PC-3 (cell line): ENCODE data around the gene DNAJC8. TPM values are rescaled to one million over a fixed set of nuclear protein-coding genes. Genes with fewer than 3 reads are reported as not detected.
A peak's percentile ranks its signal among the peaks of the same experiment; 100 is the strongest.

ENCODE experiments used
- ATAC-seq: fragments of 200-7000 bp; cut with Tn5 transposase; 2 replicates; pipeline ENCODE4 v1.9.1; 2020; ENCODE audit warnings: mild to moderate bottlenecking, moderate library complexity
- Bru-seq: library from RNA; stranded (reverse); fragments of 400-500 nt; gene quantifications from one replicate; lab custom pipeline; 2021; lab: Mats Ljungman, UMichigan
- BruChase-seq, 2 experiments: library from RNA; stranded (reverse); fragments of 400-500 nt; gene quantifications; one replicate each; lab custom pipeline; 2021; lab: Mats Ljungman, UMichigan
- BruUV-seq: library from RNA; stranded (reverse); fragments of 400-500 nt; replicated peaks from 2 replicates; lab custom pipeline; 2021; lab: Mats Ljungman, UMichigan
- CTCF ChIA-PET: fragments of 300-600 bp; sonication (Branson Sonifier 250); formaldehyde crosslinking; loops from one replicate; lab custom pipeline; 2022; ENCODE audit warnings: antibody characterized with exemption; lab: Charles Lee
- POLR2A ChIA-PET: fragments of 300-600 bp; sonication (Branson Sonifier 250); formaldehyde crosslinking; loops from one replicate; lab custom pipeline; 2022; ENCODE audit warnings: antibody characterized with exemption; ENCODE audit not compliant: unreplicated experiment; lab: Charles Lee
- DNase-seq: peaks from one replicate; pipeline ENCODE4 v3.0.0-alpha.2; 2015
- H2AFZ ChIP-seq: fragments of 300-600 bp; sonication (generic); 2 replicates; pipeline ENCODE4 v1.6.0; 2016; ENCODE audit warnings: antibody characterized with exemption, low read length
- H3F3A ChIP-seq: fragments of 300-600 bp; sonication (generic); one replicate; pipeline ENCODE4 v1.6.0; 2017; ENCODE audit warnings: antibody characterized with exemption, low read length, control low read depth, mild to moderate bottlenecking; ENCODE audit not compliant: unreplicated experiment
- H3K27ac ChIP-seq: fragments of 300-600 bp; sonication (generic); 2 replicates; pipeline ENCODE4 v1.5.1; 2016; ENCODE audit warnings: mild to moderate bottlenecking, low read length
- H3K27me3 ChIP-seq: fragments of 300-600 bp; sonication (generic); 2 replicates; pipeline ENCODE4 v1.6.1; 2016; ENCODE audit warnings: low read length, mixed read lengths
- H3K36me3 ChIP-seq: fragments of 300-600 bp; sonication (generic); 2 replicates; pipeline ENCODE4 v1.6.1; 2016; ENCODE audit warnings: low read depth, mixed run types, low read length, mixed read lengths
- H3K4me1 ChIP-seq: fragments of 300-600 bp; sonication (generic); 2 replicates; pipeline ENCODE4 v1.5.1; 2016; ENCODE audit warnings: low read length; ENCODE audit not compliant: insufficient read depth
- H3K4me2 ChIP-seq: fragments of 300-600 bp; sonication (generic); 2 replicates; pipeline ENCODE4 v1.6.0; 2016; ENCODE audit warnings: low read length
- H3K4me3 ChIP-seq: fragments of 300-600 bp; sonication (generic); 2 replicates; pipeline ENCODE4 v1.5.1; 2016; ENCODE audit warnings: mild to moderate bottlenecking, low read length, mixed read lengths
- H3K79me2 ChIP-seq: fragments of 300-600 bp; sonication (generic); 2 replicates; pipeline ENCODE4 v1.6.1; 2017; ENCODE audit warnings: low read length, mixed read lengths
- H3K9ac ChIP-seq: fragments of 300-600 bp; sonication (generic); 2 replicates; pipeline ENCODE4 v1.6.0; 2016; ENCODE audit warnings: mild to moderate bottlenecking, low read length
- H3K9me2 ChIP-seq: fragments of 300-600 bp; sonication (generic); replicated peaks from 2 replicates; pipeline ENCODE4 v1.6.1; 2016; ENCODE audit warnings: mixed run types, low read length, mixed read lengths
- H3K9me3 ChIP-seq: fragments of 300-600 bp; sonication (generic); 2 replicates; pipeline ENCODE4 v1.6.1; 2016; ENCODE audit warnings: low read length, mixed read lengths
- H4K20me1 ChIP-seq: fragments of 300-600 bp; sonication (generic); 2 replicates; pipeline ENCODE4 v1.6.1; 2016; ENCODE audit warnings: low read length, mixed read lengths
- EZH2 ChIP-seq: fragments of 300-600 bp; sonication (generic); IDR thresholded peaks from one replicate; pipeline ENCODE4 v1.6.1; 2017; ENCODE audit warnings: antibody characterized with exemption, mild to moderate bottlenecking, low read length; ENCODE audit not compliant: unreplicated experiment
- EZH2phosphoT487 ChIP-seq: fragments of 300-600 bp; sonication (generic); IDR thresholded peaks from 2 replicates; pipeline ENCODE4 v1.6.1; 2018; ENCODE audit warnings: mild to moderate bottlenecking, antibody characterized with exemption, low read length, borderline replicate concordance
- intact Hi-C: fragments of 100-400 bp; cut with micrococcal nuclease; formaldehyde crosslinking; loops from 2 replicates; pipeline ENCODE4 v1.9.0; 2023
- long read RNA-seq: library from polyadenylated mRNA; unstranded; transcript quantifications from one replicate; pipeline ENCODE4 v2.0.0, GENCODE V29; 2021; ENCODE audit not compliant: unreplicated experiment
- total RNA-seq: library from RNA; depleted of rRNA; stranded (reverse); fragments of >200 nt; gene quantifications from 2 replicates; pipeline ENCODE4 v1.2.3, GENCODE V29; 2014; rRNA removed
- TF ChIP-seq, protein P1 (sequence below): fragments of 300-600 bp; sonication (generic); conservative IDR thresholded peaks from 2 replicates; pipeline ENCODE4 v1.5.1; 2017; ENCODE audit warnings: antibody characterized with exemption, low read depth, mild to moderate bottlenecking, low read length

Gene DNAJC8
- total RNA-seq (63.6 and 66.0 TPM in 2 replicates), Bru-seq, nascent RNA (percentile 83 among the genes with signal in this experiment), BruChase-seq, experiment 1, labeled RNA remaining after a 6-hour chase (percentile 87 among the genes with signal in this experiment), BruChase-seq, experiment 2, labeled RNA remaining after a 2-hour chase (percentile 81 among the genes with signal in this experiment)
- long read RNA-seq, transcript DNAJC8-205 (10 exons, 1,600 nt) = minor isoform, 8 of 308 reads
- long read RNA-seq, transcript DNAJC8-201 (9 exons, 1,759 nt) = major isoform, 237 of 308 reads
- long read RNA-seq, partial matches to known transcripts = 31 of 308 reads
- long read RNA-seq, other reads (novel, unspliced or antisense) = 30 of 308 reads

DNA sequence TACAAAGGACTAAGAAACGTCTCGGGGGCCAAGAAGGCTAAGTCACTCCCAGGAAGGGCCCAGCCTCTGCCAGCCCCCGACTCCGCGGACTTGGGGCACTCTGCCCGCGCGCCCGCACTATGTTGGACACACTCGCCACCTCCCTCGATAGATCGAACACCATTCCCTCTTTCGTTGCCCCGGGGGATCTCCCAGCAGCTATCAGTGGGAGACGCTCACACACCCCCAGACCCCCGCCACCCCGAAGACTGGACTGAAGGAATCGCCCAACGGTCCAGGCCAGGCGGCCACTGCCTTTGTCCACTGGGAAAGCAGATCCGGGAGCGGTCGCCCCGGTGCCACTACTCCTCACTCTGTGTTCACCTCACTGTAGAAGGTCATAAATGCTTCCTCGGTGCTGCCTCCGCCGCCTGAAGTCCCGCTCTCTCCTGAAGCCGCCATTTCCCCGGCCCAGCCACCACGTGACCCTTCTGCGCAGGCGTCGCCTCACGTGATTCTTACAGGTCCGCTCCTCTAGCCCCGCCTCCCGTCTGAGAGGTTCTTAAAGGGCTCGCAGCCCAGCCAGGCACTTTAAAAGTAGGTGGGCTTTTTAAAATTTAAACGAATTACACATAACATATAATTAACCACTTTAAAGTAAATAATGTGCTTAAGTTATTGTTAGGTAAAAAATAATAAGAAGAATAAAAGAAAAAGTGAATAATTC is at the start of gene DNAJC8:
Gene DNAJC8, minus strand, starts transcription at position 472 of the 706 bp plus-strand sequence. Its CDS starts 31 bp downstream, at position 441.
- Histone ChIP-seq H3K4me3 (peak within 1 kb of the TSS; percentile 92), H2AFZ (peak within 1 kb of the TSS; percentile 84), H3K9me3 (no peaks in the 10 kb centered on the region), H3K36me3 (peaks cover 13% of the 10 kb centered on the region), H3K9ac (peak within 1 kb of the TSS; percentile 95), H3K27me3 (no peaks in the 10 kb centered on the region), H3K9me2 (no peaks in the 10 kb centered on the region), H3F3A (no peaks in the 10 kb centered on the region), H3K4me2 (peak within 1 kb of the TSS; percentile 79), H4K20me1 (no peaks in the 10 kb centered on the region), H3K4me1 (peaks cover 8% of the 10 kb centered on the region; the same call in 1 of the 2 replicates), H3K79me2 (peaks cover 65% of the 10 kb centered on the region), H3K27ac (peak within 1 kb of the TSS; percentile 33)
- intact Hi-C loops = no loop called here
- ChIA-PET POLR2A (interaction anchor here (0.6 kb wide), 1 partner anchor 13 kb away, joined by 3 read pairs; no protein-coding TSS in a partner anchor), CTCF (no interaction called here)
- TSS peak; percentile 71 for BruUV-seq
- DNase-seq (peak; percentile 87), ATAC-seq (peak; percentile 51)
- no peak for TF ChIP-seq EZH2phosphoT487
- TF ChIP-seq, protein P1, sequence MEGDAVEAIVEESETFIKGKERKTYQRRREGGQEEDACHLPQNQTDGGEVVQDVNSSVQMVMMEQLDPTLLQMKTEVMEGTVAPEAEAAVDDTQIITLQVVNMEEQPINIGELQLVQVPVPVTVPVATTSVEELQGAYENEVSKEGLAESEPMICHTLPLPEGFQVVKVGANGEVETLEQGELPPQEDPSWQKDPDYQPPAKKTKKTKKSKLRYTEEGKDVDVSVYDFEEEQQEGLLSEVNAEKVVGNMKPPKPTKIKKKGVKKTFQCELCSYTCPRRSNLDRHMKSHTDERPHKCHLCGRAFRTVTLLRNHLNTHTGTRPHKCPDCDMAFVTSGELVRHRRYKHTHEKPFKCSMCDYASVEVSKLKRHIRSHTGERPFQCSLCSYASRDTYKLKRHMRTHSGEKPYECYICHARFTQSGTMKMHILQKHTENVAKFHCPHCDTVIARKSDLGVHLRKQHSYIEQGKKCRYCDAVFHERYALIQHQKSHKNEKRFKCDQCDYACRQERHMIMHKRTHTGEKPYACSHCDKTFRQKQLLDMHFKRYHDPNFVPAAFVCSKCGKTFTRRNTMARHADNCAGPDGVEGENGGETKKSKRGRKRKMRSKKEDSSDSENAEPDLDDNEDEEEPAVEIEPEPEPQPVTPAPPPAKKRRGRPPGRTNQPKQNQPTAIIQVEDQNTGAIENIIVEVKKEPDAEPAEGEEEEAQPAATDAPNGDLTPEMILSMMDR = no peak

GRCh38 chr1:28281608-28282425 is 49.0 kb upstream of the DNAJC8 start:
- Histone ChIP-seq H3K4me1 (no peaks in the 10 kb centered on the region), H3F3A (no peaks in the 10 kb centered on the region), H3K36me3 (no peaks in the 10 kb centered on the region; the same call in 1 of the 2 replicates), H3K27me3 (no peaks in the 10 kb centered on the region), H3K9ac (no peak overlapping the region), H3K4me3 (no peak overlapping the region), H4K20me1 (no peaks in the 10 kb centered on the region), H3K4me2 (no peak overlapping the region), H3K9me3 (no peaks in the 10 kb centered on the region), H2AFZ (no peak overlapping the region), H3K27ac (no peak overlapping the region), H3K9me2 (no peaks in the 10 kb centered on the region), H3K79me2 (no peaks in the 10 kb centered on the region)
- ATAC-seq = no peak
- CTCF ChIA-PET = no interaction called here
- TF ChIP-seq EZH2phosphoT487 = no peak
- TF ChIP-seq EZH2 = no peak
- TF ChIP-seq, protein P1 = no peak
- intact Hi-C loops = no loop called here
- no TSS peak for BruUV-seq
- POLR2A ChIA-PET = no interaction called here
- DNase-seq = no peak
